Activated T-helper 1 cell treated with anti-CD3 and anti-CD28 coated beads, Interleukin-12 subunit alpha, Interleukin-12 subunit beta, Interleukin-2, Interleukin-4 antibody, amounts not matched to agents 30 ng/mL and 10 ng/mL and 1 ng/mL, durations not matched to agents 14 hours and 24 hours and 36 hours (primary cell): ENCODE results near the gene KRT20. TPM values are rescaled to one million over a fixed set of nuclear protein-coding genes. Genes with fewer than 3 reads are reported as not detected.

Experiments
- DNase-seq: peaks from one replicate; pipeline ENCODE4 v3.0.0; 2021; ENCODE audit warnings: low spot score
- H3K27ac Mint-ChIP-seq: one replicate; pipeline ENCODE4 v1.8.0; 2021; ENCODE audit warnings: mild to moderate bottlenecking, mixed read lengths
- H3K27me3 Mint-ChIP-seq: one replicate; pipeline ENCODE4 v1.8.0; 2022; ENCODE audit warnings: mild to moderate bottlenecking, moderate library complexity, mixed read lengths; ENCODE audit not compliant: insufficient read depth
- H3K36me3 Mint-ChIP-seq: one replicate; pipeline ENCODE4 v1.8.0; 2021; ENCODE audit warnings: low read depth, mixed read lengths
- H3K4me1 Mint-ChIP-seq: one replicate; pipeline ENCODE4 v1.8.0; 2021; ENCODE audit warnings: low read depth, mixed read lengths
- H3K4me3 Mint-ChIP-seq: one replicate; pipeline ENCODE4 v1.8.0; 2021; ENCODE audit warnings: mild to moderate bottlenecking, moderate library complexity, mixed read lengths
- H3K9me3 Mint-ChIP-seq: one replicate; pipeline ENCODE4 v1.8.0; 2021; ENCODE audit warnings: mixed read lengths
- intact Hi-C: fragments of 100-400 bp; cut with micrococcal nuclease; formaldehyde crosslinking; loops from one replicate; pipeline ENCODE4 v1.15.1; 2024
- total RNA-seq: library from RNA; stranded (reverse); gene quantifications from 2 replicates; pipeline ENCODE4 v1.2.3, GENCODE V29; 2022

The KRT20 gene
- total RNA-seq, 1 donor from 2014 or later: not detected

DNA sequence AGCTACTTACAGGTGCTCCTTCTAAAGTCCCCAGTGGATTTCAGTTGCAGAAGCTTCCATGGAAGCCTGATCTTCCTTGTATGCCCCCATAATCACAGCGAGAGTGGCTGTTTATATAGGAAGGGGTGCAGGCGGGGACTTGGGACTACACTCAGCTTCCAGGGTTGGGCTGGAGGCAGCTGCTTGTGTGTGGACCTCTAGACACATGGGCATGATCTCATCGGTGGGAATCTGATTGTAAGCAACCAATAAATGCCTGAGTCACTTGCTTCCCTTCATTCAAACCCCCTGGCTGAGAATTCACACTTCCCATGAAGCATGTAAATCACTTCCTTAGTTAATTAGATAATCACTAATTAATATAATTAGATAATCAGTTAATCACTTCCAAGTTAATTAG lies 1.0 kb upstream of the KRT20 start:
- Mint-ChIP-seq H3K4me1 (no peaks in the 10 kb centered on the region), H3K27ac (no peak overlapping the region), H3K4me3 (no peak overlapping the region), H3K9me3 (no peaks in the 10 kb centered on the region), H3K27me3 (peaks cover 31% of the 10 kb centered on the region), H3K36me3 (no peaks in the 10 kb centered on the region)
- intact Hi-C loops: no loop called here
- DNase-seq: no peak

DNA sequence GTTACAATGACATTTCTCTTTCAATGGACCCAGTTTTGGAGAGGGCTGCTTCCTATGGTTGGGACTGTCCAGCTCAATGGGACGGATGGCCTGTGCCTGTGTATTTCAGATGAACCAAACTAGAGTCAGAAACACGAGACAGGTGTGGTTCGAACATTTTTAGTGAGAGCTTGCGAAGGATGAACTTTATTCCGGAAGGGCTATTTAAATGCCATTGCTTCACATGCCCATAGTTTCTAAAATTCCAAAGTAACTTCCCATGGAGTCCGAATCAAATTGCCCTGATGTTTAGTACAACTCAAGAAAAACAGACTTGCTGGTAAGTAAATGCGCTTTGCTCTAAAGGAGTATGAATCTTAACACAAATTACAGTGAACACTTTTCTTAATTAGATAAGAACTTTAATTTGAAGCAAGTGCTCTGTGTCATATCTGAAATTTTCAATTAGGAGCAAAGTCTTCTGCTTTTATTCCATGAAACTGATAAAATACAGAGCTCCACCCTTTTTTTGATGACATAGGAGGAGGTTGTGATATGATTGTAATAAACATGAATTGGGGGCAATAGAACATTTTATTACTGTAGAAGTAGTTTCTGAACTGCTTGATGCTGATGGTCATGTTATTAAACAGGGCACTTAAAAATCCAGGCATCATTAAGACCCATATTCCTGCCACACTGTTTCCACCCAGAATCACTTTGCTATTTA lies 1.3 kb downstream of the KRT20 start:
- DNase-seq: no peak
- H3K36me3 Mint-ChIP-seq: no peaks in the 10 kb centered on the region
- no peak overlapping the region for H3K4me3 Mint-ChIP-seq
- no peak overlapping the region for H3K27ac Mint-ChIP-seq
- no peaks in the 10 kb centered on the region for H3K9me3 Mint-ChIP-seq
- intact Hi-C loops: no loop called here
- H3K27me3 Mint-ChIP-seq: peaks cover 27% of the 10 kb centered on the region
- H3K4me1 Mint-ChIP-seq: no peaks in the 10 kb centered on the region

DNA sequence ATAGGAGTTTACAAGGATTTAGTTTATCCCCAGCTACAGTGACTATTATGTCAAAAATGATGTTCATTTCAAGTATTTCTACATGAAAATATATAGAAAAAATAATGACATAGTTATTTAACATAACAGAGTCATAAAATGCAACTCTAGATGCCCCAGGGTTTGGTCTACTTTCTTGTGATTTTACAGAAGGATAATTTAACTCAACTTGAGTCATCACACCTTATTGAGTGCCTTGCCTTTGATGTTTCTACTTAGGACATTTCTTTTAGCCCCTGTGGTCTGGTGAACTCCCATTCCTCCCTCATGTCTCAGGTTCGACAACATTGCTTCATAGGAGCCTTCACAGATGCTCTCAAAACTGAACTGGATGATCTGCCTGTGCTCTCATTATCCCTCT lies 2.0 kb downstream of the KRT20 start:
- peaks cover 19% of the 10 kb centered on the region for H3K27me3 Mint-ChIP-seq
- H3K36me3 Mint-ChIP-seq: no peaks in the 10 kb centered on the region
- H3K4me3 Mint-ChIP-seq: no peak overlapping the region
- no peaks in the 10 kb centered on the region for H3K4me1 Mint-ChIP-seq
- DNase-seq: no peak
- H3K9me3 Mint-ChIP-seq: no peaks in the 10 kb centered on the region
- intact Hi-C loops: no loop called here
- no peak overlapping the region for H3K27ac Mint-ChIP-seq

GRCh38 chr17:40879026-40879425 lies 6.0 kb downstream of the KRT20 start:
- no peaks in the 10 kb centered on the region for H3K36me3 Mint-ChIP-seq
- H3K4me3 Mint-ChIP-seq: no peak overlapping the region
- intact Hi-C loops: no loop called here
- H3K27me3 Mint-ChIP-seq: peaks cover 14% of the 10 kb centered on the region
- H3K27ac Mint-ChIP-seq: no peak overlapping the region
- no peaks in the 10 kb centered on the region for H3K9me3 Mint-ChIP-seq
- H3K4me1 Mint-ChIP-seq: no peaks in the 10 kb centered on the region
- DNase-seq: no peak

GRCh38 chr17:40878044-40878443 lies 7.0 kb downstream of the KRT20 start:
- H3K4me1 Mint-ChIP-seq: no peaks in the 10 kb centered on the region
- peaks cover 9% of the 10 kb centered on the region for H3K27me3 Mint-ChIP-seq
- no peaks in the 10 kb centered on the region for H3K9me3 Mint-ChIP-seq
- intact Hi-C loops: no loop called here
- DNase-seq: no peak
- H3K4me3 Mint-ChIP-seq: no peak overlapping the region
- H3K36me3 Mint-ChIP-seq: no peaks in the 10 kb centered on the region
- no peak overlapping the region for H3K27ac Mint-ChIP-seq

- Mint-ChIP-seq H3K36me3 (no peaks in the 10 kb centered on the region), H3K27ac (no peak overlapping the region), H3K27me3 (peaks cover 13% of the 10 kb centered on the region), H3K4me1 (no peaks in the 10 kb centered on the region), H3K9me3 (no peaks in the 10 kb centered on the region), H3K4me3 (no peak overlapping the region)
- intact Hi-C loops: no loop called here
- DNase-seq: no peak
These were observed 11.2 kb downstream of the KRT20 start for GRCh38 chr17:40873801-40874200.

- Mint-ChIP-seq H3K27ac (no peak overlapping the region), H3K4me1 (no peaks in the 10 kb centered on the region), H3K4me3 (no peak overlapping the region), H3K27me3 (peaks cover 13% of the 10 kb centered on the region), H3K36me3 (no peaks in the 10 kb centered on the region), H3K9me3 (no peaks in the 10 kb centered on the region)
- intact Hi-C loops: no loop called here
- DNase-seq: no peak
These were observed 11.8 kb downstream of the KRT20 start for GRCh38 chr17:40873255-40873654.

DNA sequence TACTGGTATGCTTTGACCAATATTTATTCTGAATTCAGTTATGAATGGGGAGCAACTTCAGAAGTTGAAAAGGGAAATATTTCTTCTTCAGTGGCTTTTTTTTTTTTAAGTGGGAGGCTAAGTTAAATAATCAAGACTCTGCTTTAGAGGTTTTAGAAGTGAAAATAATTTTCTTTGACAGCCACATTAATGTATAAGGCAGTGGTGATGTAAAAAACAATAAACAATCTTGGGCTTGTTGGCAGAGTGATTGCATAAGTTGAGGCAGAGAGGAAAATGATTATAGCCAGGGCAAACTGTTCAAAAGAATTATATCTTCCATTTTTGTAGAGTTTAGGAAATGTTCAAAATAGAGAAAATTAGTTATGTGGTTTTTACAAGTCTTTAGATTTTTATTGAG lies 12.6 kb downstream of the KRT20 start:
- H3K4me3 Mint-ChIP-seq: no peak overlapping the region
- peaks cover 18% of the 10 kb centered on the region for H3K27me3 Mint-ChIP-seq
- H3K4me1 Mint-ChIP-seq: no peaks in the 10 kb centered on the region

DNA sequence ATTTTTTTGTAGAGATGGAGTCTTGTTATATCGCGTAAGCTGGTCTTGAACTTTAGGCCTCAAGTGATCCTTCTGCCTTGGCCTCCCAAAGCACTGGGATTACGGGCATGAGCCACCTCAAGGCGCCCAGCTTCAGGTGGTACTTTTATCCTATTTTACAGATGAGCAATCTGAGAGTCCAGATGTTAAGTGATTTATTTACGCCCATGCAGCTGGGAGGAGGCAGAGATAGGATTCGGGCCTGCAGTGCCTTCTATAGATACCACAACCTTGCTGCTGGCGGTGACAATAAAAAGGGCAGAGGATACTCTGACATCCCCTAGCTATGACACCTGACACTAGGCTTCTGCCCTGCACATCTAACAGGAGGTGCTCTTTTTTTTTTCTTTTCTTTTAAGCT lies 13.7 kb downstream of the KRT20 start:
- no peak overlapping the region for H3K4me3 Mint-ChIP-seq
- intact Hi-C loops: no loop called here
- H3K27me3 Mint-ChIP-seq: peaks cover 23% of the 10 kb centered on the region
- DNase-seq: no peak
- no peaks in the 10 kb centered on the region for H3K36me3 Mint-ChIP-seq
- no peaks in the 10 kb centered on the region for H3K4me1 Mint-ChIP-seq
- no peaks in the 10 kb centered on the region for H3K9me3 Mint-ChIP-seq
- H3K27ac Mint-ChIP-seq: no peak overlapping the region

More for the DNA sequence above, 12.6 kb downstream of the KRT20 start:
- no peak for DNase-seq
- intact Hi-C loops: no loop called here
- Mint-ChIP-seq H3K9me3 (no peaks in the 10 kb centered on the region), H3K36me3 (no peaks in the 10 kb centered on the region), H3K27ac (no peak overlapping the region)

DNA sequence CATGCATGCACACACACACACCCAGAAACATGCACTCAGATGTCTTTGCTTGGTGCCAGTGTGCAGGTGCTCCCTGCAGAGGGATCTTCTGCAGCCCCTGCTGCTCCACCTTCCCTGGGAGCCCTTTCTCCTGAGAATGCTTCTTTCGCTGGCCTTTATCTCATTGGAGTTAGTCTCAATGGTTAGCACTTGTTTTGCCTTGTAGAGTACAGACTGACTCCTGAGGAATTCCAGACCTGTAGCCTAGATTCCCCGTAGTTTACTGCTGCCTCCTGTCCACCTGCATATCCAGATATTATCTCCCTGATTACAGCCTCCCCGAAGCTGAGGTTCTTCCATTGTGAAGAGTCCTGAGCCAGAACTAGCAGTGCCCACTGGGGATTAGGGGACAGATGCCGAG lies 14.9 kb downstream of the KRT20 start:
- H3K4me1 Mint-ChIP-seq: no peaks in the 10 kb centered on the region
- H3K36me3 Mint-ChIP-seq: no peaks in the 10 kb centered on the region
- intact Hi-C loops: no loop called here

GRCh38 chr17:40866838-40867237 lies 18.2 kb downstream of the KRT20 start, which contains the start of gene KRT12:
Gene KRT12 (minus strand): TSS chr17:40867223. CDS start chr17:40867186, 37 bp downstream.
- H3K27me3 Mint-ChIP-seq: peaks cover 19% of the 10 kb centered on the region
- no peaks in the 10 kb centered on the region for H3K4me1 Mint-ChIP-seq
- no peak within 1 kb of the TSS for H3K4me3 Mint-ChIP-seq
- no peak for DNase-seq
- H3K36me3 Mint-ChIP-seq: no peaks in the 10 kb centered on the region
- no peaks in the 10 kb centered on the region for H3K9me3 Mint-ChIP-seq
- intact Hi-C loops: no loop called here
- no peak within 1 kb of the TSS for H3K27ac Mint-ChIP-seq

More for the DNA sequence above, 14.9 kb downstream of the KRT20 start:
- no peak overlapping the region for H3K4me3 Mint-ChIP-seq
- H3K27me3 Mint-ChIP-seq: peaks cover 21% of the 10 kb centered on the region
- no peaks in the 10 kb centered on the region for H3K9me3 Mint-ChIP-seq
- no peak for DNase-seq
- no peak overlapping the region for H3K27ac Mint-ChIP-seq

DNA sequence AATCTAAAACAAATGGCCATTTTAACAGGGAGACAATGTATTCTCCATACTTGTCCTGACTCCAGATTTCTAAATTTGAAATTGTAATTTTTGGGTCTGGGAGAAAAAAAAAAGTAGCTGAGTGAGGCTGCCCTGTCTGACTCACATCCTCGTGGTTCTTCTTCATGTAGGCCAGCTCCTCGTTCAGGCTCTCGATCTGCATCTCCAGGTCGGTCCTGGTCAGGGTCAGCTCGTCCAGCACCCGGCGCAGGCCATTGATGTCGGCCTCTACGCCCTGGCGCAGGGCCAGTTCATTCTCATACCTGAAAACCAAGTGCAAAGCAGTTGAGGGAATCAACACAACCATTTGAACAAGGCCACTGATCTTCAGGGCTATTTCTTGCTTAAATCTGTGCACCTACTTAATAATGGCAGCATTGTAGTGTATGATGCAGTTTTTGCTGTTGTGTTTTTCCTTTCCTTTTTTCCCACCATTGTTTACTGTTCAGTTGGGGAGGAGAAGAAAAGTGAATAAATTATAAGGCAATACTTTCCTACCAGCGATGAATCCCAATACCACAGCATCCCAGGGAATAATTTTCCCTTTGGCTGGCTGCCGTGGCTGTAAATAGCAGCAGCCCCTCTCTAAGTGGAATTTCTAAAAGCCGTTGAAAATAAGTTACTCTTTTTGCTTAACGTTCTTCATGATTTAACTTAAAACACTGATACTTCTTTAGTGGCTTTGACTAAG lies 20.2 kb downstream of the KRT20 start:
- no peak for DNase-seq
- intact Hi-C loops: no loop called here
- Mint-ChIP-seq H3K36me3 (no peaks in the 10 kb centered on the region), H3K9me3 (no peaks in the 10 kb centered on the region), H3K27ac (no peak overlapping the region), H3K27me3 (peaks cover 18% of the 10 kb centered on the region), H3K4me1 (no peaks in the 10 kb centered on the region), H3K4me3 (no peak overlapping the region)

GRCh38 chr17:40862985-40863733 lies 21.9 kb downstream of the KRT20 start:
- H3K9me3 Mint-ChIP-seq: no peaks in the 10 kb centered on the region
- H3K4me3 Mint-ChIP-seq: no peak overlapping the region
- DNase-seq: no peak
- peaks cover 18% of the 10 kb centered on the region for H3K27me3 Mint-ChIP-seq
- H3K36me3 Mint-ChIP-seq: no peaks in the 10 kb centered on the region
- intact Hi-C loops: no loop called here
- H3K4me1 Mint-ChIP-seq: no peaks in the 10 kb centered on the region
- H3K27ac Mint-ChIP-seq: no peak overlapping the region
